ENCODE results near the gene HHIPL1.

Gene HHIPL1

GRCh38 chr14:99647411-99647810 is 2.5 kb downstream of the HHIPL1 start:
- H3K27ac ChIP-seq (replicated peaks) = no peak overlapping the region
- no peak overlapping the region for H3K4me3 ChIP-seq (replicated peaks; ENCODE audit: insufficient read depth, low read length)
- no peak for DNase-seq (ENCODE audit: low read depth in 1 of 2, low spot score in 1 of 2)

DNA sequence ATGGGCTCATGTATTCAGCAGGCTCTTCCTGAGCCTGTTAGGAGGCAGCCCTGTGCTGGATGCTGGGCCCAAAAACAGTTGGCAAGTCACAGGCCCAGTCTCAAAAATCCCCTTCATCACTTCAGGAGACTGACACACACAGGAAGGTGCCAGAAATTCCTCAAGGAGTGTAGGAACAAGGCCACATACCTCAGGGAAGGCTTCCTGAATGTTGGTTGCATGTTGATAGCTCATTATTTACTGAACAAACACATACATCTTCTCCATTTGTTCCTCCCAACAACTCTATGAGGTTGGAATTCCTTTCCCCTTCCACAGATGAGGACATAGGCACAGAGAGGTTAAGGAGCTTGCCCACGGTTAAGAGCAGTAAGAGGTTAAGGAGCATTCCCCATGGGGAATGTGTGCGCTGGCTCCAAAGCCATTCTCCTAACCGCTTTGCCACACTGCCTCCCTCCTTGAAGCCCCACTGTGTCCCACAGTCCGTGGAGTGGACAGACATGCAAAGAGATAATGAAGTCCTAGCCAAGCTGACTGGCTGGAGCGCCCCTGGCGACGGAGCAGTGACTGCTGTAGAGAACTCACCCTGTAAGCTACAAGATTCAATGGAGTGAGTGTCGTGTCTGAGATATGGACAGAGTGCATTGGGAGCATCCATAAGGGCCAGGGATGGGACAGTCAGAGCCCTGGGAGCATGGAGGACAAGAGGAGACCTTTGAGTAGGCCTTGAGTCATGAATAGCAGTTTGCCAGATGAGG is 3.3 kb downstream of the HHIPL1 start:
- Histone ChIP-seq H3K27ac (replicated peaks) (no peak overlapping the region), H3K27me3 (ENCODE audit: insufficient read depth, poor library complexity, severe bottlenecking) (peaks cover 23% of the 10 kb centered on the region), H3K4me3 (replicated peaks; ENCODE audit: insufficient read depth, low read length) (no peak overlapping the region)
- no peak for TF ChIP-seq SPI1 (IDR thresholded peaks at IDR 0.05; ENCODE audit: borderline replicate concordance, low read depth)
- no peak for TF ChIP-seq POLR2AphosphoS5 (IDR thresholded peaks at IDR 0.05; ENCODE audit: low read depth)
- TF ChIP-seq, protein P1, sequence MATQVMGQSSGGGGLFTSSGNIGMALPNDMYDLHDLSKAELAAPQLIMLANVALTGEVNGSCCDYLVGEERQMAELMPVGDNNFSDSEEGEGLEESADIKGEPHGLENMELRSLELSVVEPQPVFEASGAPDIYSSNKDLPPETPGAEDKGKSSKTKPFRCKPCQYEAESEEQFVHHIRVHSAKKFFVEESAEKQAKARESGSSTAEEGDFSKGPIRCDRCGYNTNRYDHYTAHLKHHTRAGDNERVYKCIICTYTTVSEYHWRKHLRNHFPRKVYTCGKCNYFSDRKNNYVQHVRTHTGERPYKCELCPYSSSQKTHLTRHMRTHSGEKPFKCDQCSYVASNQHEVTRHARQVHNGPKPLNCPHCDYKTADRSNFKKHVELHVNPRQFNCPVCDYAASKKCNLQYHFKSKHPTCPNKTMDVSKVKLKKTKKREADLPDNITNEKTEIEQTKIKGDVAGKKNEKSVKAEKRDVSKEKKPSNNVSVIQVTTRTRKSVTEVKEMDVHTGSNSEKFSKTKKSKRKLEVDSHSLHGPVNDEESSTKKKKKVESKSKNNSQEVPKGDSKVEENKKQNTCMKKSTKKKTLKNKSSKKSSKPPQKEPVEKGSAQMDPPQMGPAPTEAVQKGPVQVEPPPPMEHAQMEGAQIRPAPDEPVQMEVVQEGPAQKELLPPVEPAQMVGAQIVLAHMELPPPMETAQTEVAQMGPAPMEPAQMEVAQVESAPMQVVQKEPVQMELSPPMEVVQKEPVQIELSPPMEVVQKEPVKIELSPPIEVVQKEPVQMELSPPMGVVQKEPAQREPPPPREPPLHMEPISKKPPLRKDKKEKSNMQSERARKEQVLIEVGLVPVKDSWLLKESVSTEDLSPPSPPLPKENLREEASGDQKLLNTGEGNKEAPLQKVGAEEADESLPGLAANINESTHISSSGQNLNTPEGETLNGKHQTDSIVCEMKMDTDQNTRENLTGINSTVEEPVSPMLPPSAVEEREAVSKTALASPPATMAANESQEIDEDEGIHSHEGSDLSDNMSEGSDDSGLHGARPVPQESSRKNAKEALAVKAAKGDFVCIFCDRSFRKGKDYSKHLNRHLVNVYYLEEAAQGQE (IDR thresholded peaks at IDR 0.05; ENCODE audit: insufficient replicate concordance, low read depth) = no peak
- TF ChIP-seq, protein P2, sequence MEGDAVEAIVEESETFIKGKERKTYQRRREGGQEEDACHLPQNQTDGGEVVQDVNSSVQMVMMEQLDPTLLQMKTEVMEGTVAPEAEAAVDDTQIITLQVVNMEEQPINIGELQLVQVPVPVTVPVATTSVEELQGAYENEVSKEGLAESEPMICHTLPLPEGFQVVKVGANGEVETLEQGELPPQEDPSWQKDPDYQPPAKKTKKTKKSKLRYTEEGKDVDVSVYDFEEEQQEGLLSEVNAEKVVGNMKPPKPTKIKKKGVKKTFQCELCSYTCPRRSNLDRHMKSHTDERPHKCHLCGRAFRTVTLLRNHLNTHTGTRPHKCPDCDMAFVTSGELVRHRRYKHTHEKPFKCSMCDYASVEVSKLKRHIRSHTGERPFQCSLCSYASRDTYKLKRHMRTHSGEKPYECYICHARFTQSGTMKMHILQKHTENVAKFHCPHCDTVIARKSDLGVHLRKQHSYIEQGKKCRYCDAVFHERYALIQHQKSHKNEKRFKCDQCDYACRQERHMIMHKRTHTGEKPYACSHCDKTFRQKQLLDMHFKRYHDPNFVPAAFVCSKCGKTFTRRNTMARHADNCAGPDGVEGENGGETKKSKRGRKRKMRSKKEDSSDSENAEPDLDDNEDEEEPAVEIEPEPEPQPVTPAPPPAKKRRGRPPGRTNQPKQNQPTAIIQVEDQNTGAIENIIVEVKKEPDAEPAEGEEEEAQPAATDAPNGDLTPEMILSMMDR (IDR thresholded peaks at IDR 0.05; ENCODE audit: insufficient read depth, low read length) = no peak
- TF ChIP-seq GABPA (IDR thresholded peaks at IDR 0.05; ENCODE audit: low read depth) = no peak
- DNase-seq (ENCODE audit: low read depth in 1 of 2, low spot score in 1 of 2) = no peak

More at GRCh38 chr14:99647411-99647810, 2.5 kb downstream of the HHIPL1 start:
- no peak for TF ChIP-seq SPI1 (IDR thresholded peaks at IDR 0.05; ENCODE audit: borderline replicate concordance, low read depth)
- no peak for TF ChIP-seq POLR2AphosphoS5 (IDR thresholded peaks at IDR 0.05; ENCODE audit: low read depth)
- TF ChIP-seq GABPA (IDR thresholded peaks at IDR 0.05; ENCODE audit: low read depth) = no peak
- TF ChIP-seq, protein P2 (IDR thresholded peaks at IDR 0.05; ENCODE audit: insufficient read depth, low read length) = no peak
- TF ChIP-seq, protein P1 (IDR thresholded peaks at IDR 0.05; ENCODE audit: insufficient replicate concordance, low read depth) = no peak
- H3K27me3 ChIP-seq (ENCODE audit: insufficient read depth, poor library complexity, severe bottlenecking) = peaks cover 23% of the 10 kb centered on the region

GRCh38 chr14:99649219-99649618 is 4.3 kb downstream of the HHIPL1 start:
- Histone ChIP-seq H3K27ac (replicated peaks) (no peak overlapping the region), H3K27me3 (ENCODE audit: insufficient read depth, poor library complexity, severe bottlenecking) (peaks cover 20% of the 10 kb centered on the region), H3K4me3 (replicated peaks; ENCODE audit: insufficient read depth, low read length) (no peak overlapping the region)
- TF ChIP-seq GABPA (IDR thresholded peaks at IDR 0.05; ENCODE audit: low read depth) (no peak), SPI1 (IDR thresholded peaks at IDR 0.05; ENCODE audit: borderline replicate concordance, low read depth) (no peak), POLR2AphosphoS5 (IDR thresholded peaks at IDR 0.05; ENCODE audit: low read depth) (no peak)
- TF ChIP-seq, protein P1 (IDR thresholded peaks at IDR 0.05; ENCODE audit: insufficient replicate concordance, low read depth) = no peak
- TF ChIP-seq, protein P2 (IDR thresholded peaks at IDR 0.05; ENCODE audit: insufficient read depth, low read length) = no peak
- DNase-seq (ENCODE audit: low read depth in 1 of 2, low spot score in 1 of 2) = no peak
